Heart right ventricle (tissue), 16 donors: ENCODE measurements around the gene PRIM2. TPM values are rescaled to one million over a fixed set of nuclear protein-coding genes. Genes with fewer than 3 reads are reported as not detected.
"Not testable (repeated sequence)": the region's sequence is repeated elsewhere in the genome, so short reads cannot be mapped to it uniquely, and the experiment has no call there.

Source experiments
- ATAC-seq, 8 donors: fragments of 200-7000 bp; cut with Tn5 transposase; one replicate each; pipeline ENCODE4 v1.9.1; 2020; ENCODE audit warnings: mild to moderate bottlenecking in 8 of 8, moderate library complexity in 8 of 8, moderate number of reproducible peaks in 1 of 8
- DNase-seq, 2 donors: peaks; one replicate each; pipeline ENCODE4 v3.0.0-alpha.2; 2020
- H3K27ac ChIP-seq, 10 donors: fragments of 200-600 bp; sonication (generic) in 2 of 10; one replicate each; pipeline versions ENCODE4 v1.5.0 to v1.8.0; 2020 to 2022; ENCODE audit warnings: mild to moderate bottlenecking in 3 of 10
- H3K27me3 ChIP-seq, 7 donors: fragments of 200-600 bp; one replicate each; pipeline ENCODE4 v1.8.0; 2021 to 2022; ENCODE audit warnings: mild to moderate bottlenecking in 2 of 7
- H3K36me3 ChIP-seq, 9 donors: fragments of 200-600 bp; sonication (generic) in 1 of 9; one replicate each; pipeline versions ENCODE4 v1.5.0 to v1.8.0; 2020 to 2022; ENCODE audit warnings: mild to moderate bottlenecking in 2 of 9
- H3K4me1 ChIP-seq, 9 donors: fragments of 200-600 bp; sonication (generic) in 1 of 9; one replicate each; pipeline versions ENCODE4 v1.5.0 to v1.8.0; 2020 to 2022; ENCODE audit warnings: mild to moderate bottlenecking in 4 of 9
- H3K4me3 ChIP-seq, 10 donors: fragments of 200-600 bp; sonication (generic) in 2 of 10; one replicate each; pipeline versions ENCODE4 v1.5.0 to v1.8.0; 2020 to 2022; ENCODE audit warnings: mild to moderate bottlenecking in 7 of 10, moderate library complexity in 2 of 10
- H3K9me3 ChIP-seq, 11 donors: fragments of 200-600 bp in 10 of 11; sonication (generic) in 2 of 11; one replicate each; pipeline versions ENCODE4 v1.5.0 to v1.8.0; 2013 to 2022; ENCODE audit warnings: mild to moderate bottlenecking in 2 of 11, control low read depth in 1 of 11, moderate library complexity in 1 of 11
- WGBS, 2 donors: extraction: QIAGEN DNeasy Blood & Tissue Kit; methylation state at CpG; one replicate each; pipeline ENCODE4 v1.1.7; 2013; ENCODE audit warnings: inconsistent platforms in 1 of 2; 5-methylcytosine and 5-hydroxymethylcytosine counted together
- intact Hi-C, 10 donors: fragments of 100-400 bp; cut with DNase I; formaldehyde crosslinking; loops; one replicate each; pipeline versions ENCODE4 v1.11.1 to v1.14.2; 2022
- polyA plus RNA-seq, 2 donors: library from polyadenylated mRNA; stranded (reverse); fragments of 200-250 nt; gene quantifications; one replicate each; pipeline ENCODE4 v1.2.3, GENCODE V29; 2013
- total RNA-seq, 10 donors: library from RNA; stranded (reverse); fragmentation: NEBNext Ultra II Directional in 3 of 10; extraction: Animal tissue kit (Norgen Biotek cat#: 25700) in 3 of 10; gene quantifications; one replicate each; pipeline versions ENCODE4 v1.2.1 to v1.2.4, GENCODE V29; 2021 to 2023
- TF ChIP-seq, protein P1 (sequence below), 9 donors: fragments of 200-600 bp; sonication (generic) in 2 of 9; IDR thresholded peaks; one replicate each; pipeline versions ENCODE4 v1.5.0 to v1.8.0; 2021 to 2022; ENCODE audit warnings: antibody characterized with exemption in 9 of 9, mild to moderate bottlenecking in 5 of 9, moderate library complexity in 1 of 9
- donor health status: Arrhythmogenic right ventricular cardiomyopathy.
- donor health status: ischemic (EF 13 %, LVEDD 7.1; RV severe dilation, severe dysfunction).
- donor health status: healthy with polysubstance abuse.
- donor health status: DM: no; HTN: yes; CAD: no.
- donor health status: DM: no; HTN: no; CAD: no.
- donor health status: ischemic (EF 25% LVEDD 6.9; RV normal size, moderate dysfunction).
- donor health status: ischemic (EF 25% LVEDD 5.7; RV mildly dilated, moderate dysfunction).
- donor health status: healthy.
- donor health status: DM: yes; HTN: yes; CAD: no.
- donor health status: Ischemic cardiomyopathy.
- donor health status: ischemic (EF 35%, LVEDD 5.7; RV mildly dilated, moderate dysfunction).
- donor health status: nonischemic (EF 11% LVEDD 7.7; RV severe dilation, severe dysfunction).
- donor health status: DM: yes; HTN: yes; CAD: no.
- donor health status: PGD.
- donor health status: ischemic (EF 29% LVEDD 5.4; RV normal size, mild dysfunction).
- donor health status: nonischemic (EF 23%, LVEDD 6.1; RV moderate dilation, normal function).

Gene PRIM2
- total and polyA plus RNA-seq, 12 donors: 2.5 to 5.5 (median 3.8) TPM

DNA sequence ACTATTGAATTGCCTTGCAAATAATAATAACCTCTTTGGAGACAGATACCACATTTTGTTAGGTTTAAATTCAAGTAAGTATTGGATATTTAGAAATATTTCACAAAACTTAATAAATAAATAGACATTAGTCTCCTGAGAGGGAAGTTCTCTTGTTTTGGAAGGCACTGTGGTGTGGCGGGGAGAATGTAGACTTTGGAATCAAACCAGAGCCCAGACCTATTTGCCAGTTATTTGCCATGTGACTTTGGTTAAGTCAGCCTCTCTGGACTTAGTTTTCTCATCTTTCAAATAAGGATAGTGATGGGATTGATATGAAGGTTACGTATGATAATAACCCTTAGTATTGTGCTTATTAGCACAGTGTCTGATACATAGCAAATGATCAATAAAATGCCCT is 240.4 kb downstream of the PRIM2 start:
- H3K4me3 ChIP-seq, H3K27ac ChIP-seq, H3K36me3 ChIP-seq, intact Hi-C loops, DNase-seq, H3K9me3 ChIP-seq, ATAC-seq, H3K27me3 ChIP-seq, H3K4me1 ChIP-seq: not testable (repeated sequence)
- 95 to 98% methylated on average over 2 of the region's 2 CpGs for whole genome bisulfite sequencing, 2 donors

DNA sequence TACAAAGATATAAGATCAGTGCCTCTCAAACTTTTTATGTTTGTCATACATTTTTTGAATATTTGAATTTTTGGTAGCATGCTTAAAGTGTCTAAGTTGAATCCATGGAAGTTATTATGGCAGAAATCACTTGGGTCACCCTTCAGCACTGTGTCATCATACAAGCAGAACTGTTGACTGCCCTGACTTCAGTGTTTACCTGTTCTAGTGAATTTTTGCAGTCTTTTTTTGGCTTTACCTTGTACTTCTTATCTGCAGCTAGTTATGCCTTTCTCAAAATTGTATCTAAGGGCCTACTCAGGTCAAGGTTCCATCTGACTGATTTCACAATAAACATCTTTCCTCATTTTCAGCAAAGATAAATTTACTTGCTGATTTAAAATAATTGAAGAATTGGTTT is 241.7 kb downstream of the PRIM2 start:
- intact Hi-C loops, H3K4me1 ChIP-seq, H3K27me3 ChIP-seq, H3K9me3 ChIP-seq, DNase-seq, H3K27ac ChIP-seq, ATAC-seq, H3K4me3 ChIP-seq, H3K36me3 ChIP-seq: not testable (repeated sequence)

DNA sequence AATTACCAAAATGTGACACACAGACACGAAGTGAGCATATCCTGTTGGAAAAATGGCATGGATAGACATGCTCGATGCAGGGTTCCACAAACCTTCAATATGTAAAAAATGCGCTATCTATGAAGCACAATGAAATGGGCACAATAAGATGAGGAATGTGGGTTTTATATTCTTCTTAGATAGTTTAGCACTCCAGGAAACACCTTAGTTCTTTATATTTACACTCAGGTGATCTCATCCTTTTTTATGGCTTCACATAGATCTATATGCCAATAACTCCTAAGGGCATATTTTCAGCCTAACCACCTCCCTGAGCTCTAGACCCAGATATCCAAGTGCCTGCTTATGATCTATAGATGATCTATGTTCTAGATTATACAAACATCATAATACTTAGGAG is 244.8 kb downstream of the PRIM2 start:
- DNase-seq, H3K4me1 ChIP-seq, H3K9me3 ChIP-seq, H3K4me3 ChIP-seq, H3K27ac ChIP-seq, H3K27me3 ChIP-seq, intact Hi-C loops, ATAC-seq, H3K36me3 ChIP-seq: not testable (repeated sequence)
- 96 to 97% methylated on average over 3 of the region's 3 CpGs for WGBS, 2 donors

DNA sequence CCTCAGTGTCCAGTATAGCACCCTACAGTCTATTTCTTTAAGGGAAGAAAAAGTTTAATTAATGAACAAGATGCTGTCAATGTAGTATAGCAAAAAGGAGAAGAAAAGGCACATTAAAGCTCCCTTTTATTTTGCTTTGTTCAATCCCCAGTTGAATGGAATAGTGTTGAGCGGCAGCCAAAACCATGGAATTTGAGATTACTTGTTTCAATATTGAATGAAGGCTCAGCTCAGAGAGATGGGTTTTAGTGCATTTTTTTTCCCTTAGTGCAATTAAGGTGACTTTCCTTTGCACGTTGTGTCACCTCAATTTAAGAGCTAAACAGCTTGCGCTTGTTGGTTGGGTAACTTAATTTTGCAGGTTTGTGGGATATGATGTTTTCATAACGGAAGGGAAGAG is 254.7 kb downstream of the PRIM2 start:
- intact Hi-C loops, H3K9me3 ChIP-seq, H3K4me1 ChIP-seq, H3K27me3 ChIP-seq, H3K4me3 ChIP-seq, H3K27ac ChIP-seq, ATAC-seq, H3K36me3 ChIP-seq, DNase-seq: not testable (repeated sequence)
- 84 to 86% methylated on average over 4 of the region's 4 CpGs for WGBS, 2 donors

DNA sequence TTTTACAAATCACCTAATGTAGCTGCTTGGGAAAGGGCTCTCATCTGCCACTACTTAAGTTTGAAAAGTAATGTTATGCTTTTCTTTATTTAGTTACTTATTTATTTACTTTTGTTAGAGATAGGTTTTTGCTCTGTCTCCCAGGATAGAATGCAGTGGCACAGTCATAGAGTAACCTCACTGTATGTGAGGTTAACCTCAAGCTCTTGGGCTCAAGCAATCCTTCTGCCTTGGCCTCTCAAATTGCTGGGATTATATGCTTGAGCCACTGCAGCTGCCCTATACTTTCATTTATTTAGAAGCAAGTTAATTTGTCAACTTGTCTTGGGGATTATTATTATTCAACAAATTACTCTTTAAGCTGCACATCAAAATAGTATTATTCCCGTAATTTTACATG is 255.4 kb downstream of the PRIM2 start:
- H3K4me3 ChIP-seq, H3K9me3 ChIP-seq, DNase-seq, ATAC-seq, H3K27ac ChIP-seq, intact Hi-C loops, H3K4me1 ChIP-seq, H3K36me3 ChIP-seq, H3K27me3 ChIP-seq: not testable (repeated sequence)
- WGBS, 2 donors: 100% methylated on average over 1 of the region's 1 CpG

DNA sequence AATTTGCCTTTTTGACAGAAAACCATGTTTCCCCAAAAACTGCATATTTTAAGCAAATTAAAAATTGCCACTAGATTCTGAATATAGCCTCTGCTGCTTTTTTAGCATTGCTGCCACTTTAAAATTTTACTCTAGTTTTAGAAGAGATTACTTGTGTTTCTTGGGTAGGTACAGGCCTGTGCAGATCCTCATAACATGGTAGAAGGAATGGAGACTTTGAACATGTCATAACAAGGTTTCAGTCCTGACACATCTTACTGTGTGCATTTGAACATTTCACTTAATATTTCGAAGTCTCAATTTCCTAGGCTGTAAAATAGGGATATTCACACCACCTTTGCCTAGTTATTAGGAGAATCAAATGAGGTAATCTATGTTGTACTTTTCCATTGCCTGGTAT is 259.6 kb downstream of the PRIM2 start:
- WGBS, 2 donors: 100% methylated on average over 1 of the region's 1 CpG
- H3K27ac ChIP-seq, H3K36me3 ChIP-seq, H3K9me3 ChIP-seq, H3K27me3 ChIP-seq, H3K4me3 ChIP-seq, ATAC-seq, intact Hi-C loops, DNase-seq, H3K4me1 ChIP-seq: not testable (repeated sequence)

DNA sequence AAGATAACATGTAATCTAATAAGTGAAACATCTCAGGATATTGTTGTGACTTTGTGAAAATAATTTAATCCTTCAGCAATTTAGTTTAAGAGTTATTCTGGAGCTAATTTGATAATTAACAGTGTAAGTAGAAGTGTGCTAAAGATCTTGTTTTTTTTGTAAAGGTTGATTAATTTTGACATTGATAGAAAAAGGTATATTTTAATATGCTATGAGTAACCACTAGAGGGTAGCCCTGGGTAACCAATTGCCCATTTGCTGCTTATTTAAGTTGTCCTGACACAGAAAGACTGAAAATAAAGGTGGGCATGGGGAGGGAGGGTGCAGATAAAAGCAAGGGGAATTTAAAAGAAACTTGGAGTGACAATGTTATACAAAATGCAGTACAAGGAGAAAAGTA is 262.1 kb downstream of the PRIM2 start:
- TF ChIP-seq, protein P1, sequence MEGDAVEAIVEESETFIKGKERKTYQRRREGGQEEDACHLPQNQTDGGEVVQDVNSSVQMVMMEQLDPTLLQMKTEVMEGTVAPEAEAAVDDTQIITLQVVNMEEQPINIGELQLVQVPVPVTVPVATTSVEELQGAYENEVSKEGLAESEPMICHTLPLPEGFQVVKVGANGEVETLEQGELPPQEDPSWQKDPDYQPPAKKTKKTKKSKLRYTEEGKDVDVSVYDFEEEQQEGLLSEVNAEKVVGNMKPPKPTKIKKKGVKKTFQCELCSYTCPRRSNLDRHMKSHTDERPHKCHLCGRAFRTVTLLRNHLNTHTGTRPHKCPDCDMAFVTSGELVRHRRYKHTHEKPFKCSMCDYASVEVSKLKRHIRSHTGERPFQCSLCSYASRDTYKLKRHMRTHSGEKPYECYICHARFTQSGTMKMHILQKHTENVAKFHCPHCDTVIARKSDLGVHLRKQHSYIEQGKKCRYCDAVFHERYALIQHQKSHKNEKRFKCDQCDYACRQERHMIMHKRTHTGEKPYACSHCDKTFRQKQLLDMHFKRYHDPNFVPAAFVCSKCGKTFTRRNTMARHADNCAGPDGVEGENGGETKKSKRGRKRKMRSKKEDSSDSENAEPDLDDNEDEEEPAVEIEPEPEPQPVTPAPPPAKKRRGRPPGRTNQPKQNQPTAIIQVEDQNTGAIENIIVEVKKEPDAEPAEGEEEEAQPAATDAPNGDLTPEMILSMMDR (IDR thresholded peaks at IDR 0.05): peak in 7 of 9 donors; percentile 16 to 34 (median 21)
- DNase-seq, H3K4me1 ChIP-seq, ATAC-seq, H3K27ac ChIP-seq, H3K27me3 ChIP-seq, H3K9me3 ChIP-seq, intact Hi-C loops, H3K4me3 ChIP-seq, H3K36me3 ChIP-seq: not testable (repeated sequence)

DNA sequence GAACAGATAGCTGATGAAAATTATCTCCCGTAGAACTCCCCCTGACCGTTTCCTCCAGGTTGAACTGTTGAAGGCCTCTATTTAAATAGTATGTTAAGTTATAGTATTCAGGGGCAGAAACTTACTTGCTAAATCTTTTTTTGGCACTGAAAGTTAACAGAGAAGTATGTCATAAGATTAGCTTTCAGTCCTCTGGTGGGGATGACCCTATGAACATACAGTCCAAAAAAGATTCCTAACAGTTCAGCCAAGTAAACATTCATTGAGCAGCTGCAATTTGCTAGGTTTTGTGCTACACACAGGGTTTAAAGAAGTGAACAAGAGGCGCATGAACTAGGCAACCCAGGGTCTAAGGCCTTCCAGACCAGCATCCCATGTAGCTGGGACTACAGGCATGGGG is 264.2 kb downstream of the PRIM2 start:
- H3K27me3 ChIP-seq, H3K4me1 ChIP-seq, intact Hi-C loops, H3K4me3 ChIP-seq, DNase-seq, H3K27ac ChIP-seq, H3K9me3 ChIP-seq, H3K36me3 ChIP-seq: not testable (repeated sequence)
- WGBS, 2 donors: 73 to 75% methylated on average over 3 of the region's 3 CpGs
- peak in 1 of 8 donors; percentile 31 for ATAC-seq

DNA sequence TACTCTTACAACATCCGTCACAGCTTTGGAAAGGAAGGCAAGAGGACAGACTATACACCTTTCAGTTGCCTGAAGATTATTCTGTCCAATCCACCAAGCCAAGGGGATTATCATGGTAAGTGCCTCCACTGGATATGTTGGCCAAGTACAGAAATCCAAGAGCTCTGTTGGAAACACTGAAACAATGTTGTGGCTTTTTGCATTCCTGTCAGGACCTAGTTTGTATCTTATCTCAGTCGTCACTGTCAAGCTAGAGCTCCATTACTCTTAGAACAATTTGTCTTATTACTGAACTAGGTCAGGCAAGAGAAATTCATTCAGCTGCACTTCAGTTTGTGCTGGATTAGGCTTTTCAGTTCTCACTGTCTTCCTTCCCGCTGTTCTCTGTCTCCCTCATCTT is 283.7 kb downstream of the PRIM2 start:
- ATAC-seq: peak in 1 of 8 donors; percentile 64
- H3K4me3 ChIP-seq, DNase-seq, intact Hi-C loops, H3K27ac ChIP-seq, H3K4me1 ChIP-seq, H3K9me3 ChIP-seq, H3K27me3 ChIP-seq: not testable (repeated sequence)
- 47 to 52% methylated on average over 3 of the region's 3 CpGs for WGBS, 2 donors
- peaks cover 0 to 10% (median 0%) of the 10 kb centered on the region in 9 donors for H3K36me3 ChIP-seq

DNA sequence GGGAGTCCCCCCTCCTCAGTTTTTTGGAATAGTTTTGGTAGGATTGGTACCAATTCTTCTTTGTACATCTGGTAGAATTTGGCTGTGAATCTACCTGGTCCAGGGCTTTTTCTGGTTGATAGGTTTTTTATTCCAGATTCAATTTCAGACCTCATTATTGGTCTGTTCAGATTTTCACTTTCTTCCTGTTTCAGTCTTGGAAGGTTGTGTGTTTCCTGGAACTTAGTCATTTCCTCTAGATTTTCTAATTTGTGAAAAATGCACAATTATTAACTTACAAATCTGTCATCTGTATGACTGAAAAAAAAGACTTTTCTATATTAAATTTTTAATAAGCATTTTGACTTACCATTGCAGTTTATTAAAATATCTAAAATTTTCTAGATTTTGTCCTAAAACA is 287.9 kb downstream of the PRIM2 start:
- intact Hi-C loops, ATAC-seq, H3K4me3 ChIP-seq, H3K27me3 ChIP-seq, H3K9me3 ChIP-seq, H3K27ac ChIP-seq, H3K4me1 ChIP-seq, DNase-seq: not testable (repeated sequence)
- H3K36me3 ChIP-seq: peaks cover 0 to 10% (median 0%) of the 10 kb centered on the region in 9 donors

DNA sequence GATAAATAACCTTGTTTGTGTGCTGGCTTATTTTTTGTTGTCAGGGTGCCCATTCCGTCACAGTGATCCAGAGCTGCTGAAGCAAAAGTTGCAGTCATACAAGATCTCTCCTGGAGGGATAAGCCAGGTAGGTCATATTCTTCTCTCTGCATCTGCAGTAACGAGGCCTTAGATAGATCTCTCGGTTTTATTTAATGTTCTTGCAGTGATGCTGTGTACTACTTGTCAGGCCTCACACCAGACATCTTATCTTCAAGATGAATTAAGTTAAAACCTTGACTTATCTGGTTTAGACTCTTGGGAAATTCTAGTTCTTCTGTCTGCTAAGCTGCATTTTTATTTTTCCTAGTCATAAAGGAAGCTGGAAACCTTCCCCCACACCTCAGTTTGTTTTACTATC is 288.9 kb downstream of the PRIM2 start:
- ATAC-seq, H3K27me3 ChIP-seq, DNase-seq: not testable (repeated sequence)

More for the DNA sequence above, 288.9 kb downstream of the PRIM2 start:
- intact Hi-C loops, H3K9me3 ChIP-seq, H3K4me3 ChIP-seq, H3K4me1 ChIP-seq, H3K27ac ChIP-seq: not testable (repeated sequence)
- peaks cover 0 to 10% (median 0%) of the 10 kb centered on the region in 9 donors for H3K36me3 ChIP-seq
- 93% methylated on average over 3 of the region's 3 CpGs for WGBS, 2 donors
